ENCODE measurements around the gene NDUFS7. TPM values are rescaled to one million over a fixed set of nuclear protein-coding genes. Genes with fewer than 3 reads are reported as not detected.

The NDUFS7 gene
- total RNA-seq, 2 experiments from 2014 or later = 99.4 to 104 TPM

DNA sequence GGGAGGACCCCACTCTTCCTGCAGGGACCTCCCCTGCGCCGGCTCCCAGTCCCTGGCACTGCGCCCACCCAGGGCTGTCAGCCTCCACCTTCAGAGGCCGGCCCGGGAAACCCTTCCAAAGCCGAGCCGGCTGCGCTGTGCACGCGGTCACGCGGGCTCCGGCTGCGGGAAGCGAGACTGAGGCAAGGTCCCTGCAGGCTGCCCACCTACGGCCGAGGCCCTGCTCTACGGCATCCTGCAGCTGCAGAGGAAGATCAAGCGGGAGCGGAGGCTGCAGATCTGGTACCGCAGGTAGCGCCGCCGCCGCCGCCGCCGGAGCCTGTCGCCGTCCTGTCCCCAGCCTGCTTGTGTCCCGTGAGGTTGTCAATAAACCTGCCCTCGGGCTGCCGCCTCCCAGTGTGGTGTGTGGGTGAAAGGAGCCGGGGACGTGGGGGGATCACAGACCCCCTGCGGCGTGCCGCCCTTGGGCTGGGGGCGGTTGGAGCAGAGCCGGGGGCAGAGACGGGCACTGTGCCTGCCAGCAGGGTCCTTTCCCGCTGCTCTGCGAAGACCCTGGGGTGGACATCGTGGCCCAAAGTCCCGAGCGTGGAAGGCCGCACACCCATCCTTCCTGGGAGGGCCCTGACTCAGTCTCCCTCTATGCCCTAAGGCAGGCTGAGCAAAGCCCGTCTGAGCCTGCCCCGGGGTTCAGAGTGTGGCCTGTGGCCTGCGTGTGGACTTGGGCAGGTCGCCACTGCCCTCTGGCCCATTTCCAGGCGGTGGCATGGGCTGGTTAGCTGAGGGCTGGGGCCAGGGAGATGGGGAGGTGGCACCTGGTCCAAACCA is 11.7 kb downstream of the NDUFS7 start:
- ChIA-PET CTCF (no interaction called here), POLR2A (no interaction called here)

DNA sequence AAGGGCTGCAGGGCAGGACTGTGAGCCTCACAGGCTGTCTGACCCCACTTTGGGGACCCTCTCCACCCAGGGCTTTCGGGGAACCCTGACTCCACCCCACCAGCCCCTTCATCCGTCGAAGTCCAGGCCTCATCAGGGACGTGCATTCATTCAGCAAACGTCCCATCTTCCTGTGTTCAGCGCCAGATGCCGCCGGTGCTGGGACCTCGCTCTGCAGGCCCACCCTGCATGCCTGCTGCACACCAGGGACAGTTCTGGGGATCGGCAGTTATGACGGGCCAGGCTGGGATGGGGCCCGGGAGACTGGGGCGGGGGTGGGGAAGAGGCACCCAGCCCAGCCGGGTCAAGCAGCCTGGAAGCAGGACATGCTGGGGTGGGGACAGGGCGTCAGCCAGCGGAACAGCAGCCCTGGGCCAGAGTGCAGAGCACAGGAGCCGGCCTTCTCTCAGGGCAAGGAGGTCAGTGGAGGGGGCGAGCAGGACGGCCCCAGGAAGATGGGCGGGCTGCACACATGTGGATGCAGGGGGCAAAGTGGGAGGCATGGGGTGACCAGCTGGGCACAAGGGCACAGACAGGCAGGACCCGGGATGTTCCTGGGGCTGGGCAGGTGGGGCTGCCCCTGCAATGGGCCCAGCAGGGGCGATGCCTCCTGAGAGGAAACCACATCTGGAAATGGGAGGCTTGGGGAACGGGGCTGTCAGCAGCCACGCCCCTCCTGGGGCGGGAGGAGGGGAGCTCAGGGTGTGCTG is 12.5 kb downstream of the NDUFS7 start:
- CTCF ChIA-PET = interaction anchor here (0.6 to 1.0 kb wide), 2 partner anchors 17 to 676 kb away, joined by 3 to 4 read pairs; no protein-coding TSS in a partner anchor
- POLR2A ChIA-PET = interaction anchor here (0.6 kb wide), 1 partner anchor 31 kb away, joined by 4 read pairs; no protein-coding TSS in a partner anchor

DNA sequence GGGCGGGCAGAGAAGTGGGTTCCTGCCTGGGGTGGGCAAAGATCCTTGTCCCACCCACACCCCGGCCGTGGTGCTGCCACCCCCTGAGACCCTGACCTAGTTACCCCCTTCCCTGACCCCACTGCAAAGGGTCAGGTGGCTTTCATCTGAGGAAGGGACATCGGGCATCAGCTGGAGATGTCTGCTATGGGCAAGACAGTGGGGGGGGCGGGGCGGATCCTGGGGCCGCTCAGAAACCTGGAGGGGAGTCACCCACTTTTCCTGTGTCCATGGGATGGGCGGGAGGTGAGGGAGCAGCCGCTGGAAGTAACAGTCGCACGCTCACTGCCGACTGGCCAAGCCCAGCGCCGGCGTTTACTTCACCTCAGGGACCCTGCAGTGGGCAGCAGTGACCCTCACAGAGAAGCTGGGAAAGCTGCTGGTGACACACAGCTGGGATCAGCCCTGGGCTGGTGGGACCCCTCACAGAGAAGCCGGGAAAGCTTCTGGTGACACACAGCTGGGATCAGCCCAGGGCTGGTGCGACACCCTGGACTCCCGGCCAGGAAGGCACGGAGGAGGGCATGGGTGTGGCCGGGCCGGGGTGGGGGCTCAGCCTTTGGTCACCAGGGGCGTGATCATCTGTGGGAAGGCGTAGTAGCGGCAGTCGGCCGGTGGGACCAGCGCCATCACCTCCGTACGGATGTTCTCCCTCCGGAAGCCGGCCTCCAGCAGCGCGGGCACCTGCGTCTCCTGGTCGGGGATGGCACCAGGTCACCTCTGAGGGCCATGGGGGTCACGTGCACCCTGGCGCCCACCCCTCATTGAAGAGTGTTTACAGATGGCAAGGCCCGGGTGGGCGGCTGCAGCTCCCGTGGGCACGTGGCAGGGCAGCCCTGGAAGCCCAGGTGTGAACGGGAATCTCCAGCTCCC is 13.3 kb downstream of the NDUFS7 start:
- ChIA-PET POLR2A (interaction anchor here (0.6 kb wide), 1 partner anchor 30 kb away, joined by 4 read pairs; no protein-coding TSS in a partner anchor), CTCF (interaction anchor here (0.6 to 1.0 kb wide), 2 partner anchors 16 to 675 kb away, joined by 3 to 4 read pairs; no protein-coding TSS in a partner anchor)

DNA sequence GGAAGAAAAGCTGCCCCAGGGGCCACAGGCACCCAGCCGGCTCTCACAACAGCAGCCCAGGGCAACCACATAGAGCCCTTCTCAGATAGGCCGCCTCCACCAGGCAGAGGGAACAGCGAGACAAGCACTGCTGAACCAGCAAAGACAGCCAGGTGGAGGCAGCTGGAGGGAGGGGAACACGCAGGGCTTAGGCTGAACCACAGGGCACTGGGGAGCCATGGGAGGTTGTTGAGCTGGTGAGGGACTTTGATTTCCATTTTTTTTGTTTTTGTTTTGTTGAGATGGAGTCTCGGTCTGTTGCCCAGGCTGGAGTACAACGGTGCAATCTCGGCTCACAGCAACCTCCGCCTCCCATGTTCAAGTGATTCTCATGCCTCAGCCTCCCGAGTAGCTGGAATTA is 14.1 kb downstream of the NDUFS7 start:
- CTCF ChIA-PET = interaction anchor here (1.3 kb wide), 1 partner anchor 15 kb away, joined by 3 read pairs; no protein-coding TSS in a partner anchor

DNA sequence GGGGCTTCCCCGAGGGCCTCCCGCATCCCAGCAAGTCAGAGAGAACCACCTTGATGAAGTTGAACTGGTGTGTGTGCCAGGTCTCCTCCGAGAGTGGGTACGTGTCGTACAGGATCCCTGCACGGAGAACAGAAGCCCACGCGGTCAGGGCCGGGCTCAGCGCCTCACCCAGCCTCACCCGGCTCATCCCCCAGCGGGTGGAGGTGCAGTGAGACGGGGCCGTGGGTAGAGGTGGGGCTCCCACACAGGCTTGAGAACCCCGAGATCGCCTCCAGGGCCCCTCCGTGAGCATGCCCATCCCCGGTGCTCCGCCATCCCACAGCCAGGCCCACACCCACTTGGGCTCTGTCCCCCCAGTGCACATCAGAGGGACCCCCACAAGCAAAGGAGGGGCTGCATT is 15.4 kb downstream of the NDUFS7 start:
- CTCF ChIA-PET = no interaction called here
- POLR2A ChIA-PET = no interaction called here

More for the DNA sequence above, 14.1 kb downstream of the NDUFS7 start:
- POLR2A ChIA-PET = no interaction called here

DNA sequence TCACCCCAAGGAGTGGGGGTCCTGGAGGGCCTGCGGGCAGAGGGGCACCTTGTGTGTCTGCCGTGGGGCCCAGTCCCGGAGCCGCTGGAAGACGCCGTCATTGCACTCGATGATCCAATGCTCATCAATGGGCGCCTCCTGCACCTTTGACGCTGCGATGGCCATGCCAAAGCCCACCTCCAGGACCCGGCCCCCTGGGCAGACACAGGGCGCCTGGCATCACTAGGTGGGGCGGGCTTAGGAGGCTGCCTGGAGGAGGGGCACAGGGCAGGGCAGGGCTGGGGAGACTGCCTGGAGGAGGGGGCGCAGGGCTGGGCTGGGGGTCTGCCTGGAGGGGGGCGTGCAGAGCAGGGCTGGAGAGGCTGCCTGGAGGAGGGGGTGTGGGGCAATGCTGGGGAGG is 16.0 kb downstream of the NDUFS7 start:
- POLR2A ChIA-PET = no interaction called here
- CTCF ChIA-PET = no interaction called here

DNA sequence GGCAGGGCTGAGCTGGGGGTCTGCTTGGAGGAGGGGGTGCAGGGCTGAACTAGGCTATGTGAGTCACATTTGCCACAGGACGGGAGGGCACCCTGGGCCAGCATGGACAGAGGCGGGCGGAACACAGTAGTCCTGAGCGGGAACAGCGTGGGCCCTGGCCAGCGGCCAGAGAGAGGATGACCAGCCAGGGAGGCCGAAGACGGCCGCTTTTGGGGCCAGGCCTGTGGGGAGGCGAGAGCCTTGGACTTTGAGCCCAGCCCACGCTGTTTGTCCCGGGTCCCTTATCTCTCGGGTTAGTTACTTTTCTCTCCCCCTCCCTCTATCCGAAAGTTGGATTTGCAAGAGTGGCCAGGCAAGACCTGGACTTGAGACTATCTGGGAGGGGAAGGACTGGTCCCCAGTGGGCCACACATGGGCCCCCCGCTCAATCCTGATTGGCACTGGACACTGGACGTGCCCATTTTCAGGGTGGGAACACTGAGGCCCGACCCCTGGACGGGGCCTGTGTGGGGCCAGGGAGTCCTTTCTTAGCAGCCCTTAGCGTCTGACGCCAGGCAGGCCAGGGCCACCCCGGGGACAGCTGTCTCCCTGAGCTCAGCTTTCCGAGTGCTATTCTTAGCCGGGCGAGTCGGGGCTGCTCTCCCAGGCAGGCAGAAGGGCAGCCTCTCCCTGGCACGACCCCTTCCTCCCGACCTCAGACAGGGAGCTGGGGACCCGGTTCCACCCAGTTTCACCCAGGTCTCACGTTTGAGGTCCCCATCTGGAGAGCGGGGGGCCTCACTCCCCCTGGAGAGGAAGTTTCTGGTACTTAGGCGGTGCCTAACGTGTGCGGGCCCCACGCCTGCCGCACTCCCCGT is 16.8 kb downstream of the NDUFS7 start:
- POLR2A ChIA-PET = no interaction called here

DNA sequence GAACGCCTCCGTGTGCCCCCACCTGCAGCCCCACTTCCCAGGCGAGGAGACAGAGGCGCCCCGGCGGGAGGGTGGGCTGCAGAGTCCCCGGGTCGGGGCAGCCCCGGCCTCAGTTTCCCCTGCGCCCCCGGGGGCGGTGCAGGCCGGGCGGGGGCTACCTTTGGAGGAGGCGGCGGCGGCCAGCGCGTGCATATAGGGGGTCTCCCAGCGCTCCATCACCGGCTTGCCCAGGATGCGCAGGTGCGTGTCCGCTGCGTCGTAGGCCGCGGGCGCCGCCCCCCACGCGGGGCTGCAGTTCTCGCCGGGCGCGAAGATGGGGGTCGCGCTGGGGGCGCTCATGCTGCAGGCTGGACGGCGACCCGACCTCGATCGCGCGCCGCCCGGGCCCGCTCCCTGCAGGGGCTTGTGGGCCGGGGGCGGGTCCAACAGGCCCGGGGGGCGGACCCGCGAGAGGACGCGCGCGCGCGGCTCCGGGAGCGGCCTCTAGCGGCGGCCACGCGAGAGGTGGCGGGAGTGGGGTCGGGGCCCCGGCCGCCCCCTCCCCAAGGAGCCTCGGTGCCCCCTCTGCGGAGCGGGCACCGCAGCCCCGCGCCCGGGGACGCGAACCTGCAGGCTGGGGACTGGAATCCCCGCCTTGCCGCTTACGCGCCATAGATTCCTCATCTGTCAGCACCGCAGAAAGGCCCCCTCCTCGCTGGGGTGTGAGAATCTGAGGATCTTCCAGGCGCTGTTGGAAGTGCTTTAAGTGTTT is 17.6 kb downstream of the NDUFS7 start, which contains the start of gene GAMT:
Gene GAMT, minus strand, starts transcription at position 405 of the 751 bp plus-strand sequence. Its CDS starts 66 bp downstream, at position 339.
- CTCF ChIA-PET = no interaction called here

More for the DNA sequence above, 16.8 kb downstream of the NDUFS7 start:
- CTCF ChIA-PET = no interaction called here

DNA sequence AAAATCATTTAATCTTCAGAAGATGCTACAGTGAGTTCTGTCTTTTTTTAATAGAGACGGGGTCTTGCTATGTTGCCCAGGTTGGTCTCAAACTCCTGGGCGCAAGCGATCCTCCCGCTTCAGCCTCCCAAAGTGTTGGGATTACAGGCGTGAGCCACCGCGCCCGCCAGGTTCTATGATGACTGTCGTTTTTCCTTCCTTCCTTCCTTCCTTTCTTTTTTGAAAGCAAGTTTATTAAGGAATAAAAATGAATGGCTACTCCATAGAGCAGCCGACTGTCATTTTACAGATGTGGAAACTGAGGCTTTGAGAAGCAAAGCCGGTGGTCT is 18.1 kb downstream of the NDUFS7 start:
- CTCF ChIA-PET = interaction anchor here (2.1 kb wide), 1 partner anchor 158 kb away, joined by 7 read pairs; no protein-coding TSS in a partner anchor
- POLR2A ChIA-PET = no interaction called here

More for the DNA sequence above, 17.6 kb downstream of the NDUFS7 start, which contains the start of gene GAMT:
- POLR2A ChIA-PET = no interaction called here

DNA sequence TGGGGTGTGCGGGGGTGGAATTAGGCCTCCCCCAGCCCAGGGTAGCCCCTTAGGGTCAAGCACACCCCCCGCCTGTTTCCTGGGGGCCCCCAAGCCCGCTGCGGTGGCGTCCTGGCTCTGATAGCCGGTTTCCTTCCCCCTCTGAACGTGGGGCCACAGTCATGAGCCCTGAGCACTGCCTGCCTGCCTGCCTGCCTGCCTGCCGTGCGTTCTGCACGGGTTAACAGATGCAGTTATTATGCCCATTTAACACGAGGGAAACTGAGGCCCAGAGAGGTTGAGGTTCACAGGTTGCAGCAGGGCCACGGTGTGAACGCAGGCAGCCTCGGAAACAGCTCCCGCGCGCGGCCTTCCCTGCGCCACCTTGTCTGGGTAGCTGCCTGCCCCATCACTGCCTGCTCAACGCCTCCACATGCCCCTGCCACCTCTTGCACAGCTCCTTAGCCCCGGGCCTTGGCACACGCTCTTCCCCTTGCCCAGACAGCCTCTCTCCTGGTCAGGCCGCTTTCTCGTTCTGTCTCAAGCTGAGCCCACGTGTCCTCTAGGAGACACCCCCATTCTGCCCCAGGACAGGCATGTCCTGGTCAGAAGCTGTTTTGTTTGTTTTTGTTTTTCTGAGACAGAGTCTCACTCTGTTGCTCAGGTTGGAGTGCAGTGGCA is 18.8 kb downstream of the NDUFS7 start:
- CTCF ChIA-PET = interaction anchor here (0.7 to 2.1 kb wide), 4 partner anchors 10 to 158 kb away, joined by 3 to 7 read pairs (median 3); no protein-coding TSS in a partner anchor
- POLR2A ChIA-PET = no interaction called here

DNA sequence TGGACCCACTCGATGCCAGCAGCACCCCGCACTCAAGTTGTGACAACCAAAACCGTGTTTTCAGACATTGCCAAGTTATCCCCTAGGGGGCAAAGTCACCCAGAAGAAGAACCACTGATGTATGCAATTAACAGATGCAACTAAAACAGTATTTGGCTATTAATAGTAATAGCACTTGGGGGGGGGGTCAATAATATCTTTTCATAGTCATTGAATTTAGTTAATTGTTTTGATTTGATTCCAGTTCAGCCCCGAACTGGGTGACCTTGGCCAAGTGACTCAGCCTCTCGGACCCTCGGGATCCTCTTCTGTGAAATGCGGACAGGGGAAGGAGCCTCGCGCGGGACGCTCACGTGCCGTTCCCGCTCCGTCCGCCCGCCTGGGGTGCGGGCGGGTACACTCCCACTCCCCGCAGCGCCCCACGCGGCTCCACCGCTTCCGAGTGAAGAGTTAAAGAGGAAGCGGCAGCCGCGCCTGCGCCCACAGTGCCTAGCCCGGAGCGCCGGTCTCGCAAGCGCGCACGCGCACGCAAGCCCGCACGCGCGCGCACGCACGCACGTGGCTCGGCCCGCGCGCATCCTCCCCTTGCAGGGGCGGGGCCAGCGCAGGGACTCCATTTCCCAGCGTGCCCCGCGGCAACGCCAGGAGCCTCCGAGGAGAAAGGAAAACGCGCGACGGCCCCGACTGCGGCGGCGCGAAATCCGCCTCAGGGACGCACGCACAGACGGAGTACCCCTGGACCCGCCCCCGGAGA is 23.2 kb downstream of the NDUFS7 start:
- POLR2A ChIA-PET = no interaction called here
- CTCF ChIA-PET = interaction anchor here (1.4 kb wide), 1 partner anchor 139 kb away, joined by 3 read pairs; no protein-coding TSS in a partner anchor

DNA sequence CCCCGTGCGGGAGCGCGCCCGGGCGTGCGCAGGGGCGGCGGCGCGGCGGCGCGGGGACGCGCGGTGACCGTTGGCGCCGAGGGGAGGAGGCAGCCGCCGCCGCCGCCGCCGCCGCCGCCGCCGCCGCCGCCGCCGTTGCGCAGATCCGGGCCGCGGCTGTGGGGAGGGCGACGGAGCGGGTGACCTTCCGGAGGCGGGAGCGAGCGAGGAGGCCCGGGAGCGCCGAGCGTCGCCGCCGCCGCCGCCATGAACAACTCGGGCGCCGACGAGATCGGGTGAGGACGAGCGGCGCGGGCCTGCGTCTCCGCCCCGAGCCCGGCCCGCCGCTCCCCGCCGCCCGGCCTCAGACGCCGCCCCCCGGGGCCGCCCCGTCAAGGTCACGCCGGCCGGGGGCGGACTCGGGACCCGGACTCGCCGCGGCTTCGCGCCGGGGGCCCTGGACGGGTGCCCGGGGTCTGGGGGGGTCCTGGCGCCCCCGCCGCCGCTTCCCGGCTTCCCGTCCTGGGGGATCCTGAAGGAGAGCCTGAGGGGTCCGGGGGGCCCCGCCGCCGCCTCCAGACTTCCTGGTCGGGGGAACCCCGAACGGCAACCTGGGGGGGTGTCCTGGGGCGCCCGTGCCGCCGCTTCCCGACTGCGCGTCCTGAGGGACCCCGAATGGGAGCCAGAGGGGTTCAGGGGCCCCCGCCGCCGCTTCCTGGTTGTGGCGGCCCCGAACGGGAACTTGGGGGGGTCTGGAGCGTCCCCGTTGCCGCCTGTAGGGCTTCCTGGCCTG is 24.0 kb downstream of the NDUFS7 start, which contains the start of gene DAZAP1:
Gene DAZAP1, plus strand, starts transcription at position 59 of the 772 bp plus-strand sequence. Its CDS starts 188 bp downstream, at position 247.
- CTCF ChIA-PET = no interaction called here
- POLR2A ChIA-PET = no interaction called here

DNA sequence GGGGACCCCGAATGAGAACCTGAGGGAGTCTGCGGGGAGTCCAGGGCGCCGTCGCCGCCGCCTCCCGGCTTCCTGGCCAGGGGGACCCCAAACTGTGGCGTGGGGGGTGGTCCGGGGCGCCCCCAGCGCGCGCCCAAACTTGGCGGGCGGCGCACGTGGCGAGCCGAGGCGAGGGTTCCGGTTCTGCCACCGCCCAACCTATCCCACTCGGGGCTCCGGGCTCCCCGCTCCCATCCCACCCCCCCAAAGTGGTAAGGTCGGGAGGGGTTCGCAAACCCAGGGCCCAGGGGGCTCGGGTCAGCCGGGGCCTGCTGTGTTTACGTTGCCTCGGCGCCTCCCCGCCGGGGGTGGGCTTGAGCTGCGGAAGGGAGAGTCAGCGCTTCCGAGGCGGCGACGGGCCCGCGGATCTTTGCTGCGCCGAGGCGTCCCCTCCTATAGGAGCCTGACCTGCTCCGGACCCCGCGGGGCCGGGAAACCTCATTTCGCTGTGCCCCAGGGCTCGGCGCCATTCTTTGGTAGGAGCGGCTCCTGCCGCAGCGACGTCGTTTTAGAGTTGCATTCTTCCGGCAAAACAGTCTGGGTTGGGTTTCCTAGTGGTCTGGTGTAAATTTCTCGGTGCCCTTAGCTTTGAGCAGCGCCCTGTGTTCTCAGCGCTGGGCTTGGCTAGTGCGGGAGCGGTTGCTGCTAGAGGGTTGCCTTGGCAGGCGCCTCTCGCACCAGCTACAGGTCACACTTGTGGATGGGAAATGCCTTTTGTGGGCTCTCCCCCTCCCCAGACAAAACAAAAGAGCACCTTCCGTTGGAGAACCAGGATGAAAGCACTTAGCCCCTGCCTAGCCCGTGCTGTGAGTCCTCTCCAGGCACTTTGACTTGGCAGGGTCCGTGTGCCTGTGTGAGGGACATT is 24.8 kb downstream of the NDUFS7 start:
- CTCF ChIA-PET = interaction anchor here (0.5 kb wide), 1 partner anchor 180 kb away, joined by 3 read pairs; no protein-coding TSS in a partner anchor

More for the DNA sequence above, 24.8 kb downstream of the NDUFS7 start:
- POLR2A ChIA-PET = interaction anchor here (0.6 to 1.2 kb wide), 2 partner anchors 26 to 58 kb away, joined by 3 read pairs; no protein-coding TSS in a partner anchor
